NB4 (cell line): ENCODE data around the gene SKIC8.

ENCODE experiments used
- DNase-seq: peaks from one replicate; pipeline ENCODE4 v3.0.0; 2010; ENCODE audit warnings: low read depth
- H3K4me3 ChIP-seq: one replicate; pipeline ENCODE4 v1.5.1; 2011; ENCODE audit warnings: mild to moderate bottlenecking, low read depth, low read length, moderate library complexity
- CTCF ChIP-seq: IDR thresholded peaks from one replicate; pipeline ENCODE4 v1.5.1; 2012; ENCODE audit warnings: low read depth, low read length
- MAX ChIP-seq: IDR thresholded peaks from 2 replicates; pipeline ENCODE4 v1.6.1; 2011; ENCODE audit warnings: low read depth, low read length
- MYC ChIP-seq: IDR thresholded peaks from 2 replicates; pipeline ENCODE4 v1.6.1; 2011; ENCODE audit warnings: low read depth, low read length
- POLR2A ChIP-seq: IDR thresholded peaks from 2 replicates; pipeline ENCODE4 v1.6.1; 2011; ENCODE audit warnings: mild to moderate bottlenecking; ENCODE audit not compliant: insufficient read length; ENCODE audit errors: extremely low read depth

The SKIC8 gene

GRCh38 chr15:78237146-78237545 lies 62.3 kb downstream of the SKIC8 start:
- DNase-seq = no peak
- H3K4me3 ChIP-seq = no peak overlapping the region
- TF ChIP-seq POLR2A (no peak), MAX (no peak), CTCF (no peak), MYC (no peak)

- H3K4me3 ChIP-seq = no peak overlapping the region
- TF ChIP-seq POLR2A (no peak), MYC (no peak), MAX (no peak), CTCF (no peak)
- DNase-seq = no peak
Observed at GRCh38 chr15:78236491-78236890, 62.9 kb downstream of the SKIC8 start.

- TF ChIP-seq MYC (no peak), MAX (no peak), POLR2A (no peak)
- H3K4me3 ChIP-seq = no peak within 1 kb of the TSS
- no peak for DNase-seq
Observed at GRCh38 chr15:78234515-78235040, 64.8 kb downstream of the SKIC8 start, which contains the start of gene ACSBG1. Gene ACSBG1, minus strand, starts transcription at chr15:78234565. Its CDS starts 64 bp downstream, at chr15:78234501.

- DNase-seq = no peak
- TF ChIP-seq CTCF = no peak
- no peak for TF ChIP-seq MYC
- no peak for TF ChIP-seq POLR2A
- no peak for TF ChIP-seq MAX
- H3K4me3 ChIP-seq = no peak overlapping the region
Observed at GRCh38 chr15:78233496-78233895, 65.9 kb downstream of the SKIC8 start.
